ENCODE results near the gene TLK1.
"Not testable (repeated sequence)": the region's sequence is repeated elsewhere in the genome, so short reads cannot be mapped to it uniquely, and the experiment has no call there.

TLK1 gene

GRCh38 chr2:171081649-171082111 is 79.0 kb downstream of the TLK1 start:
- no peak for DNase-seq (ENCODE audit: low spot score)

DNA sequence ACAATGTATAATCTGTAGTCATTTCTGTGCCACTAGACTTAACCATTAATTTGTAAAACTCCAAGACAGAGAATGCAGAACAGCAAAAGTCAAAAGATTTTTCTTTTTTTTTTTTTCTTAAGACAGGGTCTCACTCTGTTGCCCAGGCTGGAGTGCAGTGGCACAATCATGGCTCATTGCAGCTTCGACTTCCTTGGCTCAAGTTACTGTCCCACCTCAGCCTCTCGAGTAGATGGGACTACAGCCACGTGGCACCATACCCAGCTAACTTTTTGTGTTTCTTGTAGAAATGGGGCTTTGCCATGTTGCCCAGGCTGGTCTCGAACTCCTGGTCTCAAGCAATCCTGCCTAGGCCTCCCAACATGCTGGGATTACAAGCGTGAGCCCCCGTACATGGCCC is 80.1 kb downstream of the TLK1 start:
- no peak for DNase-seq (ENCODE audit: low spot score)

DNA sequence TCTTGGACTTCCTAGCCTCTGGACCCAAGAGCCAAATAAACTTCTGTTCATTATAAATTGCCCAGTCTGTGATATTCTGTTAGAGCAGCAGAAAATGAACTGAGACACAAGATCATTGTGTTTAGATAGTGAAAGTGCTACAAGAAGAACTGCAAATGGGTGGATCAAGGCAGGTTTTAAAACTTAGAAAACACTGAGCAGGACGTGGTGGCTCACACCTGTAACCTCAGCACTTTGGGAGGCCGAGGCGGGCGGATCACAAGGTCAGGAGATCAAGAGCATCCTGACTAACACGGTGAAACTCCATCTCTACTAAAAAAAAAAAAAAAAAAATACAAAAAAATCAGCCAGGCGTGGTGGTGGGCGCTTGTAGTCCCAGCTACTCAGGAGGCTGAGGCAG is 84.3 kb downstream of the TLK1 start:
- DNase-seq (ENCODE audit: low spot score): not testable (repeated sequence)

DNA sequence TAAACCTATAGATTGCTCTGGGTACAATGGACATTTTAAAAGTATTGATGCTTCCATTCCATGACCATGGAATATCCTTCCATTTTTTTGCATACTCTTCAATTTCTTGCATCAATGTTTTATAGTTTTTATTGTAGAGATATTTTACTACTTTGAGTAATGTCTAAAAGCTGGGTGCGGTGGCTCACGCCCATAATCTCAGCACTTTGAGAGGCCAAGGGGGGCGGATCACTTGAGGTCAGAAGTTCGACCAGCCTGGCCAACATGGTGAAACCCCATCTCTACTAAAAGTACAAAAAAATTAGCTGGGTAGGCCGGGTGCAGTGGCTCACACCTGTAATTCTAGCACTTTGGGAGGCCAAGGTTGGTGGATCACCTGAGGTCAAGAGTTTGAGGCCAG is 88.5 kb downstream of the TLK1 start:
- no peak for DNase-seq (ENCODE audit: low spot score)

GRCh38 chr2:171069286-171069956 is 91.3 kb downstream of the TLK1 start:
- no peak for DNase-seq (ENCODE audit: low spot score)

DNA sequence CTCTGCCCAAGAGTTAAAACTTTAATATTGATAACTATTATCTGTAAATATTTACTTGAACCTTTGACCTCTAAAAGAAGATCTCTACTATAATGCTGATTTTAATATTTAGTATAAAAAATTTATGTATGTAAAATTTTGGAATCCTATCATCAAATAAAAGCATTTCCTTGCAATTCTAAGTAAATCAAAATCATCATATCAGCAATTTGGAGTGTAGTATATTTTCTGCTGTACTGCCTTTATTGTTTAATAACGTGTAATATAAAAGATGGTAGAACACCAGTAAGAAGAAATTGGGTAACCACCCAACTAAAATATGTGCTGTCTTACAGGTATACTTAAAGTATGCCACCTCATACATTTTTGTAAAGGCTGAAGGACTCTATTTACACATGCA is 94.6 kb downstream of the TLK1 start:
- no peak for DNase-seq (ENCODE audit: low spot score)

- DNase-seq (ENCODE audit: low spot score): no peak
These were observed 103.1 kb downstream of the TLK1 start for GRCh38 chr2:171057575-171057974.

- DNase-seq (ENCODE audit: low spot score): no peak
These were observed 104.4 kb downstream of the TLK1 start for GRCh38 chr2:171056307-171056706.

GRCh38 chr2:171049691-171050090 is 111.0 kb downstream of the TLK1 start:
- no peak for DNase-seq (ENCODE audit: low spot score)

DNA sequence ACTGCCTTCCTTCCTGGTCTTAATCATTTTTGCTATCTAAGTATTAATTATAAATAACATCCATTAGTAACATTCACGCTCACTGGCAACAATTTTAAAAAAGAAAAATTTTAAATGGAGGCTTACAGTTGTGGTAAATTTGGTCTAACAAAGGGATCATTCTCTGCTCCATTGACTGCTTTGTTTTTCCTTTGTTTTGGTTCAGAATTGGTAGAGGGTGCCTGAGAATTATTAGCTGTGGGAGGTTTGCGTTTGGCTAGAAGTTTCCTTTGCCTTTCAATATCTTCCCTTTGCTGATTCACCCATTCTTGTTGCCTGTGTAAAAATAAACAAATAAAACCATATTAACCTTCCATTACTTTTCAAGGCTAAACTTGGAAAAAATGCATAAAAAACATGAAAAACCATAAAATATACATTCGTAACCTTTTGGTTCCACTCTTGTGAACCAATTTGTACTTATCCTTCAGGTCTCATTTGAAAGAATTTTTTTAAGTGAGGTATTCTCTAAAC is 114.6 kb downstream of the TLK1 start:
- no peak for DNase-seq (ENCODE audit: low spot score)

DNA sequence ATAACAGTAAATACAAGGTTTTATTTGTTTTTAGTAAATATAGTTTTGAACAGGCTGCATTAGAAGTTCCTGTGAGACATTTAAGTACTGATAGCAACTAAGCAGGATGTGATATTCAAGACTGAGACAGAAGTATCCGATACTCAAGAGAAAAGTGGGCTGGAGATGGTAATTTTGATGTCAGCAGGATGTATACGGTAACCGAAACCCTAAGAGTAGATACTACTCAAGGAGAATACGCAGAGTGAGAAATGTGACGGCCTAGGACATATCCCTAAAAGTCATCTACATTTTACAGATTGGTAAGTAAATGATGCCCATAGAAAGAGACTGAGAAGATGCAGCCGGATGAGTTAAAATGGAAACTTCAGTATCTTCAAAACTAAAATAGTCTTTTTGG is 116.3 kb downstream of the TLK1 start:
- DNase-seq (ENCODE audit: low spot score): no peak

DNA sequence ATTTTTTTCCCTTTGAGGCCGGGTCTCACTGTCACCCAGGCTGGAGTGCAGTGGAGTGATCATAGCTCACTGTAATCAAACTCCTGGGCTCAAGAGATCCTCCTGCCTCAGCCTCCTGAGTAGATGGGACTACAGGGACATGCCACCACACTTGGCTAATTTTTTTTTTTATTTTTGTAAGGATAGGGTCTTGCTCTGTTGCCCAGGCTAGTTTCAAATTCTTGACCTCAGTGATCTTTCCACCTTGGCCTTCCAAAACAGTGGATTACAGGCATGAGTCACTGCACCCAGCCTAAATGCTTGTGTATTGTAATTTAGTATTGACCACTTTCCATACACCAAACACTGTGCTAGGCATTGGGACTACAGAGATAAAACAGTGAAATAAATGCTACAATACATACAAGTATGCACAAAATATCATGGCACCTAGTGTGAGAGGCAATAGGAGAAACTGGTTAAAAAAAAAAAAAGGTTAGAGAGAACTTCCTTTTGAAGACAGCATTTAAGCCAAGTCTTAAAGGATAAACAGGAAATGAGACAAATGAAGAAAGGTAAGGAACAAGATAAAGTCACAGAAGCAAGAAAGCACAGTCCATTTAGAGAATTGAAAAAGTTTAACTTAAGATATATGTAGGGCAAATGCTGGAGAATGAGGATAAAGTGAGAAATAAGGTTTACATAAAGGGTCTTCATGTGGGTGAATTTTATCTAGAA is 118.3 kb downstream of the TLK1 start:
- DNase-seq (ENCODE audit: low spot score): no peak

DNA sequence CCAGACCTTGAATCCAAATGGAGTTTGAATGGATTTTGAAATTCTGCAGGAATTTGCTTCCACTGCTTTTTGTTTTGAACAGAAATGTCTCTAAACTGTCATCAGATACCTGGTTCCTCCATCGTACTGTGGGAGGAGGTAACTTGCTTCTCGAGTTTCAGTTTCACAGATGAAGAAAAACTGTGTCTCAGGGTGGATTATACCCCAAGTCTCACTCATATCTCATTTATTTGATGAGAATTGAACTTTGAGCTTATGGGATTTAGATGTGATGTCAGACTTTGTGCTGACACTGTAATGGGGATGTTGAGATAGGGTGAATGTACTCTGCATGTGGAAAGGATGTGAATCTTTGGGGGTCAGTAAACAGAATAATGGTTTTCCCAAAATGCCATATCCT is 124.2 kb downstream of the TLK1 start:
- DNase-seq (ENCODE audit: low spot score): no peak

DNA sequence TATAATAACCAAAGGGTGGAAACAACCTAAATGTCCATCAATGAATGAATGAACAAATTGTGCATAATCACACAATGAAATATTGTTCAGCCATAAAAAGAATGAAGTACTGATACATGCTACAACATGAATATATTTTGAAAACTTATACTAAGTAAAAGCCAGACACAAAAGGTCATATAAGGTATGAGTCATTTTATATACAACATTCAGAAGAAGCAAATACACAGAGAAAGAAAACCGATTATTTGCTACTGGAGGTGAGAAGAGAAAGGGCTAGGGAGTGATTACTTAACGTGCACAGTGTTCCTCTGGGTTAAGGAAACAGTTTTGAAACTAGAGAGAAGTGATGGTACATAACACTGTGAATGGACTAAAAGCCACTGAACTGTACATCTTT is 126.4 kb downstream of the TLK1 start:
- no peak for DNase-seq (ENCODE audit: low spot score)

GRCh38 chr2:171025214-171025613 is 135.5 kb downstream of the TLK1 start:
- DNase-seq (ENCODE audit: low spot score): no peak

- DNase-seq (ENCODE audit: low spot score): no peak
These were observed 142.2 kb downstream of the TLK1 start for GRCh38 chr2:171018522-171018921.

- DNase-seq (ENCODE audit: low spot score): no peak
These were observed 144.6 kb downstream of the TLK1 start for GRCh38 chr2:171016125-171016524.

DNA sequence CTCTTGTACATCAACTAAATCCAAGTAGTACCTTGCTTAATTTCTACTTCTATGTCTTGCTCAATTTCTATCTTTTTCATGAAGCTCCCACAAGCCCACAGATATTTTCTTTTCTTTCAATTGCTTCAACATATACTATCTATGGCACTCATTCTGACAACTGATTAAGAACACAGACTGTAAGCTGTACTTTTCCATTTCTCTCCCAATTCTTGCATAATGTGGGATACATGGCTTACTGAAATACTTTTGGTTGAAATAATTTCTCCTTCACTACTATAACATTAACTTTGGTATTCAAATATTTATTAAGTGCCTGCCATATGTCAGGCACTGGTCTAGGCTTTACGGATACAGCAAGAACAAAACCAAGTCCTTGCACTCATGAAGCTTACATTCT is 146.8 kb downstream of the TLK1 start:
- no peak for DNase-seq (ENCODE audit: low spot score)

DNA sequence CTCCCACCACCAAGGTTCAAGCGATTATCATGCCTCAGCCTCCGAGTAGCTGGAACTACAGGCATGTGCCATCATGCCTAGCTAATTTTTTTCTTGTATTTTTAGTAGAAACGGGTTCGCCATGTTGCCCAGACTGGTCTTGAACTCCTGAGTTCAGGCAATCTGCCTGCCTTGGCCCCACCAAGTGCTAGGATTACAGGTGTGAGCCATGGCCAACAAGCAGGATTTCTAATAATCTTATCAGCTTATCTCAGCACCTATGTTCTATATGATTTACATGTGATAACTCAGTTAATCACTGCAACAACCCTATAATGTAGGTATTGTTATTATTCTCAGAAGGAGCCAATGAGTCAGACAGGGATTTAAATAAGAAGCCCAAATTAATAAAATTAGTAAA is 151.3 kb downstream of the TLK1 start:
- DNase-seq (ENCODE audit: low spot score): no peak

DNA sequence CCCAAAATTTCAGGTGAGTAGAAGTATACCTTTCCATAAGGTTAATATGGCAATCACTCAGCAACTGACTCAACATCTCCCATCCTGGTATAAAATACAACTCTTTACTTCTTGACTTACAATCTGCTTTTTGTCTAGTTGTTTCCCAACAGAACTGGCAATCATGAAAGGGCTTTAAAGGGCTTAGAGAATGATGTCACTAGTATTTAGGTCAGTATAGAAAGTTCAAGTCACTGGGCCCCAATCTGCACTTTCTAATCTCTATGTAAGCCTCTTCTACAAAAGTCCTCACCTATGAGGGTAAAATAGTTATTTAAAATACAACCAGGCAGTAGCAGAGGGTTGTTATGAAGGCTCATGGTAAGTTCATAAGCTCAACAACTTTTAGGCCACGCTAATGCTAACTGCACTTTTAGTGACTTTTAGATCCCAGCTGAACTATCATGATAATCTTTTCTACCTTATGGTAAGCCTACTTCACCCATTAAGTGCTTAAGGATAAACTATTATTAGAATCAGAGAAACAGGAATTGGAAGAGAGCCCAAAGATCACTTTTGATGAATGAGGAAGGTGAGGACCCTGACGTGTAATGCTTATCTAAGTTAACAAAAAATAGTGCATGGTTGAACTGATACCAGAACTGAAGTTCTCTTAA is 152.0 kb downstream of the TLK1 start:
- no peak for DNase-seq (ENCODE audit: low spot score)

DNA sequence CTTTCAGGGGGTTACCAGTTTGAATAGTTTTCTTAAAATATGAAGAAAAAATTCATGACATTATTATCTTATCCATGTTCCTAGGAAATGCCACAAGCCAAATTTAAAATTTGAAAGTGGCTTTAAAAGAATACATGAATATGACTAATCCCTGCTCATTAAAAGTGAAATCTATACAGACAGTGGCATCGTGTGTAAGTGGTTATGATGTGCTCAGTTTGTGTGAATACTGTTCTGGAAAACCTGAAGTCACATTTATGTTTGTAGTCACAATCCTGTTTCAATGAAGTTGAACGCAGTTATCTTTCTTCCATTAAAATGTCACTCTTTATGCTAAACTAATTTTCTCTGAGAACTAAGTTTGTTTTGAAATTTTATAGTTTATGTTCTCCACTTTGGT is 155.9 kb downstream of the TLK1 start:
- DNase-seq (ENCODE audit: low spot score): no peak

DNA sequence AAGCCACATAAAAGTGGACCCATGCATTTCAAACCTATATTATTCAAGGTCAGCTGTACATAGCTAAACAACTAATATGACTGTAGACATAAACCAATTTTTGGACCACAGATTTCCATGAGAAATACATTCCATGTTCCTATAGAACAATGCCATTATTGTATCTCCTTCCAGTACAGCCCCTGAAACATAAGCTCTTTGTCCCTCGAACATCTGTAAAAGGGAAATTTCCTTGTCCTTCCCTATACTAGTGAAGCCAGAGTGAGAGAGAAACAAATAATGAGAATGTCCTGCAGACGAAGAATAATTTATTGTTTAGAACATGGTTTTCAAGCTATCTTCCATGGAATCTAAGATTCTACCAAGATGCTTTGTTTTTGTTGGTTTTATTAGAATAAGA is 156.3 kb downstream of the TLK1 start:
- no peak for DNase-seq (ENCODE audit: low spot score)

DNA sequence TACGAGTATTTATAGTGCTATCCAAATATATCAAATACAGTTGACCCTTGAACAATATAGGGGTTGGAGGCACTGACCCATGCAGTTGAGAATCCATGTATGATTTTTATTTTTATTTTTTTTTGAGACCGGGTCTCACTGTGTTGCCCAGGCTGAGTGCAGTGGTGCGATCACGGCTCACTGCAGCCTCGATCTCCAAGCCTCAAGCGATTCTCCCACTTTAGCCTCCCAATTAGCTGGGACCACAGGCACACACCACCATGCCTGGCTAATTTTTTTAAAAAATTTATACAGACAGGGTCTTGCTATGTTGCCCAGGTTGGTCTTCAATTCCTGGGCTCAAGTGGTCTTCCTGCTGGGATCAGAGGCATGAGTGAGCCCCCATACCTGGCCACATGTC is 161.0 kb downstream of the TLK1 start:
- no peak for DNase-seq (ENCODE audit: low spot score)

Measured in HuH-7.5 (cell line).